Activated effector memory CD4-positive, alpha-beta T cell treated with Interleukin-2 at 50 U/mL for 16 hours (primary cell): Measurements from ENCODE around the gene GPHA2.

Experiments
- DNase-seq: peaks from one replicate; pipeline ENCODE4 v3.0.0-alpha.2; 2020

GPHA2 gene

DNA sequence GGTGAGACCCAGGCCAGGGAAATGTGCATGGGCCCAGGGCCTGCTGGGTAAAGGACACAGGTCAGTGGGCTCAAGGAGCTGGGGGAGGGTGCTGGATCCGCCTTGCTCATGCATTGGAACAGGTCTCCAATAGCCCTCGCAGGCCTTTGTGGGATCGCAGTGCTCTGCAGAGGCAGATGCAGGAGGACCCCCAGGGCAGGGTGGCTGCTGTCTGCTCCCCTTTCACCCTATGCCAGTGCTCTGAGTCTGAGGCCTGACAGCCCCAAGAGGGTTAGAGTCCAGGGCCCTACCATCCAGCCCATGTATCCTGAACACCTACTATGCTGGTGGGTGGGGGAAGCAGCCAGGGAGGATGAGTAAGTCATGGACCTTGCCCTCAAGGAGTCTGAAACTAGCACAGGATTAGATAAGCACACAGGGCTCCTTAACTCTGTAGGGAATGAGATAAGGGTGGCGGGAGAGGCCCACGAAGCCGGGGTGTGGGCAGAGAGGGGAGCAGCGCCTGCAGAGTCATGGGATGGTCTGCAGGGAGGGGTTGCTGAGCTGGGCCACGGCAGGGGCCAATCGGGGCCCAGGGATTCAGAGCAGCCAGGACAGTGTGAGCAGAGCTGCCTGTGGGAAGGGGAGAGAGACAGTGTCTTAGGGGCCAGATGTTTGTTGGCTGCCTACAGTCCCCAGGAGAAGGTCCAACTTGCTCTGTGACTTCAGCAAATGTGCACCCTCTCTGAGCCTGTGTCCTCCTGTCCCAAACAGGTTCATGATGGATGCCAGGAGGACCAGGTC lies 46.8 kb downstream of the GPHA2 start:
- DNase-seq, result no peak

DNA sequence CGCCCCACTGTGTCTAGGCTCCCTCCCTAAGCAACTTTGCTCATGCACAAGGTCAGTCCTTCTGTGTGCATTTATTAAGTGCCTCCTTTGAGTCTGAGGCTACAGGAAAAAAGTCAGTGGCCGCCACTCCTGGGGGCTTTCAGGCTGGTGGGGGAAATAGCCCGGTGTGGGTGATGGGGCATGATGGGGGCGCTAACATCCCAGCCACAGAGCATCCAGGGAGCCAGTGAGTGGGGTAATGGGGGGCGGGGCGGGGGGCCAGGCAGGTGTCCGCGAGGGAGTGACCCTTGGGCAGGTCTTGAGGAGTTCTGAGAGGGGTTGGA lies 47.3 kb downstream of the GPHA2 start:
- DNase-seq, result no peak

- peak; percentile 78 for DNase-seq
Measured at GRCh38 chr11:64887757-64888405, 47.8 kb downstream of the GPHA2 start.

GRCh38 chr11:64887234-64887756 lies 48.4 kb downstream of the GPHA2 start:
- DNase-seq, result no peak

DNA sequence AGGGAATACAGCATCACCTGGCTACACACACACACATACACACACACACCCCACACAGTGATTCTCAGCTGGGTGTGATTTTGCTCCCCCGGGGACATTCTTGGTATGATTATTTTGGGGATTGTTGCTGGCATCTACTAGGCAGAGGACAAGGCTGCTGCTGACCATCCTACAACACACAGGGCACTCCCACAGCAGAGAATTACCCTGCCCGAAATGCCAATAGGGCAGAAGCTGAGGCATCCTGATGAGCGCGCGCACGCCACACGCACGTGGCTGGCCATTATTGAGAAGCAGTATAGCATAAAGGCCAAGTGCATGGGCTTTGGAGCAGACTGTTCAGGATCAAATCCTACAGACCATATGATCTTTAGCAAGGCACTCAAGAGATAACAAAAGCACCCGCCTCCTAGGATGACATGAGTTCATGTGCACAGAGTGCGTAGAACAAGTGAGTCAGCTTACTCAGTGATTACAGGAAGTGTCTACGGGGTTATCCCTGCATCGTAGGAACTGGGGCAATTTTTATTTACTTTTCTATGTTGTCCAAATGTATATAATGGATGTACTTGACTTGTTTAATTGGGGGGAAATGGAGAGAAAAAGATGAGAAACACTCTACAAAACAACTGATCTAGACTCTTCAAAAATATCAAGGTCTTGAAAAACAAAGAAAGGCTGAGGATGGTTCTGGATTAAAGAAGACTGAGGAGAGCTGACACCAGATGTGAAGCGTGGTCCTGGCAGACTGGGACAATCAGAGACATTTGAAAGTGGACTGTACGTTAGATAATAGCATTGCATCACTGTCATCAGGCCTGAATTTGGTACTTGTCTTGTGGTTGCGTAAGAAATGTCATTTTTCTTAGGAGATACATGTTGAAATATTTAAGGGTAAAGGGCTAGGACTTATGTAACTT lies 50.1 kb downstream of the GPHA2 start:
- no peak for DNase-seq
